H1 (cell line): ENCODE results near the gene PHF1. TPM values are rescaled to one million over a fixed set of nuclear protein-coding genes. Genes with fewer than 3 reads are reported as not detected.

Experiments used
- CTCF ChIA-PET: fragments of 300-600 bp; sonication (Branson Sonifier 250); formaldehyde crosslinking; loops from one replicate; lab custom pipeline; 2021; ENCODE audit not compliant: partially characterized antibody; lab: Charles Lee
- POLR2A ChIA-PET: fragments of 300-600 bp; sonication (Branson Sonifier 250); formaldehyde crosslinking; loops from one replicate; lab custom pipeline; 2021; ENCODE audit warnings: inconsistent platforms; ENCODE audit not compliant: partially characterized antibody; lab: Charles Lee
- DNase-seq, 2 experiments: peaks; one replicate each; pipeline versions ENCODE4 v3.0.0 to v3.0.0-alpha.2; 2010 to 2022; ENCODE audit warnings: low spot score in 2 of 2, low read depth in 1 of 2, mixed read lengths in 1 of 2
- FAIRE-seq: peaks from 2 replicates; lab custom pipeline; 2011; peaks lifted over from hg19 to GRCh38; lab: Jason Lieb, UNC
- H2AFZ ChIP-seq: 2 replicates; pipeline ENCODE4 v1.8.1; 2012; ENCODE audit warnings: low read length, inconsistent platforms
- H2AK5ac ChIP-seq: 2 replicates; pipeline ENCODE4 v1.6.1; 2013; ENCODE audit warnings: low read depth, low read length
- H2BK120ac ChIP-seq: replicated peaks from 2 replicates; pipeline ENCODE3; 2013; ENCODE audit warnings: low read depth, low read length, inconsistent platforms
- H2BK12ac ChIP-seq: 2 replicates; pipeline ENCODE4 v1.6.1; 2013; ENCODE audit warnings: low read depth, low read length
- H2BK15ac ChIP-seq: 2 replicates; pipeline ENCODE4 v1.6.1; 2013; ENCODE audit warnings: low read length
- H2BK20ac ChIP-seq: 2 replicates; pipeline ENCODE4 v1.6.1; 2013; ENCODE audit warnings: low read length
- H2BK5ac ChIP-seq: 2 replicates; pipeline ENCODE4 v1.6.1; 2013; ENCODE audit warnings: low read depth, low read length
- H3K14ac ChIP-seq: 2 replicates; pipeline ENCODE4 v1.6.1; 2013; ENCODE audit warnings: inconsistent platforms; ENCODE audit not compliant: insufficient read length
- H3K18ac ChIP-seq: 2 replicates; pipeline ENCODE4 v1.6.1; 2013; ENCODE audit warnings: low read length; ENCODE audit errors: extremely low read depth
- H3K23ac ChIP-seq: 2 replicates; pipeline ENCODE4 v1.6.1; 2013; ENCODE audit warnings: inconsistent platforms; ENCODE audit not compliant: insufficient read length
- H3K23me2 ChIP-seq: 2 replicates; pipeline ENCODE4 v1.6.1; 2013; ENCODE audit warnings: low read depth, low read length
- H3K27ac ChIP-seq: 2 replicates; pipeline ENCODE4 v1.6.1; 2011; ENCODE audit warnings: low read depth, low read length, inconsistent platforms
- H3K27me3 ChIP-seq, 4 experiments: replicated peaks in 1 of 4; 1 replicate in 1 of 4; 2 replicates in 3 of 4; pipeline versions ENCODE4 v1.6.1 to v1.8.1; 2011 to 2013; ENCODE audit warnings: low read length in 3 of 4, mild to moderate bottlenecking in 3 of 4, inconsistent platforms in 2 of 4, mixed read lengths in 2 of 4, moderate library complexity in 1 of 4; ENCODE audit not compliant: control insufficient read depth in 3 of 4, insufficient read depth in 3 of 4; ENCODE audit errors: extremely low read depth in 1 of 4
- H3K36me3 ChIP-seq, 4 experiments: 2 replicates each; pipeline versions ENCODE4 v1.6.1 to v1.8.1; 2011 to 2013; ENCODE audit warnings: mild to moderate bottlenecking in 4 of 4, low read length in 3 of 4, moderate library complexity in 2 of 4, control low read depth in 1 of 4, inconsistent platforms in 1 of 4; ENCODE audit not compliant: insufficient read depth in 4 of 4, control insufficient read depth in 2 of 4
- H3K4ac ChIP-seq: replicated peaks from 2 replicates; pipeline ENCODE3; 2013; ENCODE audit warnings: low read length, low read depth, mixed read lengths, inconsistent platforms; ENCODE audit not compliant: insufficient read length
- H3K4me1 ChIP-seq, 4 experiments: replicated peaks in 1 of 4; 1 replicate in 1 of 4; 2 replicates in 3 of 4; pipeline versions ENCODE4 v1.6.1 to v1.8.1; 2011 to 2013; ENCODE audit warnings: low read length in 3 of 4, inconsistent platforms in 2 of 4, mixed read lengths in 1 of 4; ENCODE audit not compliant: insufficient read depth in 4 of 4, control insufficient read depth in 3 of 4
- H3K4me2 ChIP-seq, 2 experiments: 2 replicates each; pipeline versions ENCODE4 v1.6.1 to v1.8.1; 2011 to 2013; ENCODE audit warnings: low read depth in 2 of 2, low read length in 2 of 2, control low read depth in 1 of 2, inconsistent platforms in 1 of 2, mild to moderate bottlenecking in 1 of 2; ENCODE audit not compliant: insufficient read depth in 1 of 2
- H3K4me3 ChIP-seq, 4 experiments: fragments of 200-600, 300-600 bp in 1 of 4; sonication (generic), shearing (Covaris generic), sonication (Bioruptor Twin) in 1 of 4; 2 replicates each; pipeline versions ENCODE4 v1.5.1 to v1.8.1; 2011 to 2016; ENCODE audit warnings: low read length in 4 of 4, low read depth in 3 of 4, control low read depth in 2 of 4, inconsistent platforms in 2 of 4, mild to moderate bottlenecking in 2 of 4, mixed read lengths in 1 of 4, moderate library complexity in 1 of 4; ENCODE audit not compliant: insufficient read depth in 2 of 4; ENCODE audit errors: extremely low read depth in 1 of 4
- H3K56ac ChIP-seq: replicated peaks from 2 replicates; pipeline ENCODE3; 2013; ENCODE audit warnings: low read depth, mild to moderate bottlenecking, mixed read lengths, low read length, inconsistent platforms; ENCODE audit not compliant: insufficient read length
- H3K79me1 ChIP-seq: 2 replicates; pipeline ENCODE4 v1.6.1; 2013; ENCODE audit warnings: low read depth, low read length, control low read depth
- H3K79me2 ChIP-seq, 2 experiments: 2 replicates each; pipeline versions ENCODE4 v1.6.1 to v1.8.1; 2012 to 2013; ENCODE audit warnings: low read length in 2 of 2, mild to moderate bottlenecking in 2 of 2, inconsistent platforms in 1 of 2; ENCODE audit not compliant: insufficient read depth in 2 of 2, control insufficient read depth in 1 of 2
- H3K9ac ChIP-seq, 4 experiments: replicated peaks in 1 of 4; 1 replicate in 1 of 4; 2 replicates in 3 of 4; pipeline versions ENCODE4 v1.6.1 to v1.8.1; 2011 to 2013; ENCODE audit warnings: low read depth in 3 of 4, low read length in 3 of 4, control low read depth in 2 of 4, mild to moderate bottlenecking in 2 of 4, moderate library complexity in 2 of 4, inconsistent platforms in 1 of 4; ENCODE audit errors: extremely low read depth in 1 of 4
- H3K9me3 ChIP-seq, 2 experiments: 2 replicates each; pipeline versions ENCODE4 v1.6.1 to v1.8.1; 2012 to 2013; ENCODE audit warnings: mild to moderate bottlenecking in 2 of 2, moderate library complexity in 2 of 2, control low read depth in 1 of 2, inconsistent platforms in 1 of 2, low read depth in 1 of 2, low read length in 1 of 2, mixed read lengths in 1 of 2; ENCODE audit not compliant: insufficient read depth in 2 of 2
- H4K20me1 ChIP-seq, 2 experiments: replicated peaks in 1 of 2; 2 replicates each; pipeline versions ENCODE3 to v1.8.1; 2011 to 2013; ENCODE audit warnings: inconsistent platforms in 2 of 2, low read length in 2 of 2, mild to moderate bottlenecking in 1 of 2; ENCODE audit not compliant: insufficient read depth in 2 of 2, control insufficient read depth in 1 of 2
- H4K5ac ChIP-seq: 2 replicates; pipeline ENCODE4 v1.6.1; 2013; ENCODE audit warnings: low read length, low read depth, mixed read lengths, inconsistent platforms; ENCODE audit not compliant: insufficient read length
- H4K8ac ChIP-seq: 2 replicates; pipeline ENCODE4 v1.8.0; 2013; ENCODE audit warnings: mild to moderate bottlenecking, moderate library complexity, low read length, inconsistent platforms; ENCODE audit not compliant: insufficient read depth; ENCODE audit errors: extremely low read depth
- H4K91ac ChIP-seq: replicated peaks from 2 replicates; pipeline ENCODE3; 2013; ENCODE audit warnings: low read length, mixed read lengths, inconsistent platforms; ENCODE audit not compliant: insufficient read length
- CTBP2 ChIP-seq: IDR thresholded peaks from 2 replicates; pipeline ENCODE4 v1.7.0; 2011; ENCODE audit warnings: borderline replicate concordance, mild to moderate bottlenecking, moderate library complexity, mixed read lengths, low read length; ENCODE audit not compliant: insufficient read depth, insufficient read length
- PHF8 ChIP-seq: fragments of 200-600 bp; sonication (generic); conservative IDR thresholded peaks from 2 replicates; pipeline ENCODE4 v1.7.1; 2012; ENCODE audit warnings: low read depth, mild to moderate bottlenecking, inconsistent platforms, low read length, moderate library complexity
- POLR2AphosphoS5 ChIP-seq: IDR thresholded peaks from 2 replicates; pipeline ENCODE4 v1.6.1; 2011; ENCODE audit warnings: low read depth, low read length
- SIRT6 ChIP-seq: IDR thresholded peaks from one replicate; pipeline ENCODE4 v1.7.1; 2012; ENCODE audit warnings: low read length, inconsistent platforms
- SP4 ChIP-seq: IDR thresholded peaks from 2 replicates; pipeline ENCODE4 v1.6.1; 2012; ENCODE audit warnings: low read length, inconsistent platforms
- TAF1 ChIP-seq: IDR thresholded peaks from 2 replicates; pipeline ENCODE4 v1.6.1; 2011; ENCODE audit warnings: mild to moderate bottlenecking, low read depth, low read length
- YY1 ChIP-seq: IDR thresholded peaks from 2 replicates; pipeline ENCODE4 v1.6.1; 2011; ENCODE audit warnings: low read depth, mild to moderate bottlenecking, low read length
- WGBS, 2 experiments: shearing (Covaris generic) in 1 of 2; methylation state at CpG; one replicate each; pipeline versions ENCODE4 v1.1.6 to v1.1.7; 2013 to 2015; ENCODE audit warnings: low lambda C conversion rate in 2 of 2, mixed read lengths in 2 of 2, inconsistent platforms in 1 of 2, low coverage in 1 of 2, missing lambda C conversion rate in 1 of 2; ENCODE audit not compliant: insufficient replicate concordance in 2 of 2, insufficient coverage in 1 of 2, insufficient read length in 1 of 2; ENCODE audit errors: extremely low coverage in 1 of 2, missing lambda C conversion rate in 1 of 2; 5-methylcytosine and 5-hydroxymethylcytosine counted together
- polyA plus RNA-seq, 7 experiments: library from polyadenylated mRNA; depleted of rRNA in 3 of 7; stranded (reverse) in 5 of 7; unstranded in 2 of 7; fragments of >200 nt in 5 of 7; fragments of 200-250 nt in 2 of 7; gene quantifications; 1 replicate in 5 of 7; 2 replicates in 1 of 7; 4 replicates in 1 of 7; pipeline versions ENCODE4 v1.2.1 to v1.2.3, GENCODE V29; 2011 to 2013; ENCODE audit warnings: missing spikeins in 2 of 7, mixed read lengths in 2 of 7
- total RNA-seq: library from RNA; stranded (reverse); fragmentation: NEBNext Ultra II Directional; extraction: Animal tissue kit (Norgen Biotek cat#: 25700); gene quantifications from 2 replicates; pipeline ENCODE4 v1.2.1, GENCODE V29; 2021
- TF ChIP-seq, protein P1 (sequence below): IDR thresholded peaks from 2 replicates; pipeline ENCODE4 v1.6.1; 2012; ENCODE audit warnings: low read length, inconsistent platforms

The PHF1 gene
- total and polyA plus RNA-seq, 2 of the 8 experiments (the other 6 are each of a cell fraction or from before 2014, with no cell fraction given) = 47.3 to 78.6 TPM

DNA sequence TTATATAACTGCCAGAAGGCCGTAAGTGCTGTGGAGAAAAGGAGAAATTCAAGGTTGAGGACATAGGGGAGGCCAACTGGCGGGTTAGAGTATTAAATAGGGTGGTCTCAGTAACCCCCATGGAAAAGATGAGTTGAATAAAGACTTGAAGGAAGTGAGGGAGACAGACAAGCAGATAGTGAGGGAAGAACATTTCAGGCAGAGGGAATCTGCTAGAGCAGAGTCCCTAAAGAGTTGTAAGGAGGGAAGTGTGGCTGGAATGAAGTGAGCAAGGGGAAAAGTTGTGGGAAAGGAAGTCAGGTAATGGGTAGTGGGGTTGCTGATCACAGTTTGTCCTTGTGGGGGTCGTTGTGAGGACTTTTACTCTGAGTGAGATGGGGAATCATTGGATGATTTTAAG is 17.8 kb upstream of the PHF1 start:
- Histone ChIP-seq H3K4me2 (peak overlapping the region; percentile 83 to 95), H2BK5ac (no peak overlapping the region), H2BK20ac (no peak overlapping the region), H4K20me1 (peaks cover 2 to 10% of the 10 kb centered on the region in 2 experiments), H3K23ac (no peak overlapping the region), H3K18ac (no peak overlapping the region), H2AK5ac (no peak overlapping the region), H3K23me2 (peaks cover 6% of the 10 kb centered on the region; the same call in 1 of the 2 replicates), H2BK15ac (no peak overlapping the region), H3K4me1 (peaks cover 0 to 6% (median 3%) of the 10 kb centered on the region in 4 experiments; a peak in 4 of 7 replicates), H3K4ac (no peak overlapping the region), H3K9me3 (no peaks in the 10 kb centered on the region), H4K8ac (no peak overlapping the region), H2BK12ac (no peak overlapping the region), H3K4me3 (peak overlapping the region; percentile 81 to 82 (median 82); a peak in 6 of 8 replicates), H4K5ac (no peak overlapping the region), H3K79me2 (peaks cover 37 to 55% of the 10 kb centered on the region in 2 experiments), H3K27me3 (no peaks in the 10 kb centered on the region), H3K9ac (0 out of 7 replicates have a peak overlapping the region, but pooled peaks of 1 of the 4 experiments have one; percentile 49), H3K14ac (no peak overlapping the region), H3K27ac (no peak overlapping the region), H2AFZ (no peak overlapping the region), H3K36me3 (peaks cover under 1 to 5% (median 4%) of the 10 kb centered on the region in 4 experiments; a peak in 6 of 8 replicates), H4K91ac (no peak overlapping the region), H2BK120ac (no peak overlapping the region), H3K56ac (no peak overlapping the region), H3K79me1 (peaks cover 3% of the 10 kb centered on the region)
- ChIA-PET POLR2A (interaction anchor here (1.0 to 1.4 kb wide), 7 partner anchors 11 to 81 kb away, joined by 3 to 5 read pairs (median 4); partner anchors contain the start of gene CUTA), CTCF (no interaction called here)
- no peak for DNase-seq
- WGBS, 2 experiments = 78% methylated on average over 3 of the region's 3 CpGs; no CpG with 5 or more reads in 1 of the 2 experiments
- no peak for FAIRE-seq
- no peak for TF ChIP-seq SIRT6
- TF ChIP-seq YY1 = no peak
- TF ChIP-seq, protein P1, sequence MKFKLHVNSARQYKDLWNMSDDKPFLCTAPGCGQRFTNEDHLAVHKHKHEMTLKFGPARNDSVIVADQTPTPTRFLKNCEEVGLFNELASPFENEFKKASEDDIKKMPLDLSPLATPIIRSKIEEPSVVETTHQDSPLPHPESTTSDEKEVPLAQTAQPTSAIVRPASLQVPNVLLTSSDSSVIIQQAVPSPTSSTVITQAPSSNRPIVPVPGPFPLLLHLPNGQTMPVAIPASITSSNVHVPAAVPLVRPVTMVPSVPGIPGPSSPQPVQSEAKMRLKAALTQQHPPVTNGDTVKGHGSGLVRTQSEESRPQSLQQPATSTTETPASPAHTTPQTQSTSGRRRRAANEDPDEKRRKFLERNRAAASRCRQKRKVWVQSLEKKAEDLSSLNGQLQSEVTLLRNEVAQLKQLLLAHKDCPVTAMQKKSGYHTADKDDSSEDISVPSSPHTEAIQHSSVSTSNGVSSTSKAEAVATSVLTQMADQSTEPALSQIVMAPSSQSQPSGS = no peak
- no peak for TF ChIP-seq PHF8
- no peak for TF ChIP-seq POLR2AphosphoS5
- TF ChIP-seq CTBP2 = no peak
- no peak for TF ChIP-seq SP4
- no peak for TF ChIP-seq TAF1
